ENCODE data around the gene STING1.

DNA sequence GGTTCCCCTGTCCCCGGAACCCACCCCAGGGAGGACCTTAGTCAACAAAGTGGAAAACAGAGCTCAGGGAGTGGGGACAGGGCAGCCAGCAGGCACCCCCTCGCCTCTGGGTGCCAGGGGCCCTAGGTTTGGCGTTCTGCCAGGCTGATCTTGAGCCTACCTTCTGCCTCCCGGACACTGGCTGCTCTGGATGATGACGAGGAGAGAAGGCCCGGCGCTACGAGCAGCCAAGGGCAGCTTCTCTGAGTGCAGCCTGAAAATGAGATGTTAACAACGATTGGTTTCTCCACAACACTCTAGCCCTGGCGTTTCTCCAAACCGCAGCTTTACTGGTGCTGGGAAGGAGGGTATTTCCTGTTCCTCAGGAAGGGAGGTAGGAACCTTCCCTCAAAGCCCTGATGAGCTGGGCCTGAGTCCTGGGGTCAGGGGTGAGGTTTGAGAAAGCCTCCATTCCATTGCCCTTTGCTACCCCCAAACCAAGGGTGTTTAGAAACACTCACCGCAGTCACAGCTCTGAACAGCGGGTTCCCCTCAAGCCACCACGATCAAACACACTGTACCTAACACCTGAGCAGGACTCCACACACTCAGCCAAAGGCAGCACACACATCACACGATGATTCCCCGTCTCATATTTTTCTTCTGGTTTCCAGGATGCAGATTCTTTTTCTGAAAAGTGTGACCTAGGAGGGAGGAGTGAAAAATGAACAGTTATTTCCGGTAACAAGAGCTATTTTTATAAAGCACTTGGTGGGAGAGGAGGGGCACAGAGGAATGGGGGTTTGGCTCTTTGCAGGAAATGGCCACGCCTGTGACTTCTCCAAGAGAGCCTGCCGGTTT lies at the start of gene STING1:
- TF ChIP-seq CTCF (IDR thresholded peaks at IDR 0.05 in 4 of 5, conservative IDR thresholded peaks at IDR 0.05 in 1 of 5): no peak
- no peak for TF ChIP-seq POLR2A (IDR thresholded peaks at IDR 0.05)

Measured in gastrocnemius medialis (tissue), 4 donors.